ENCODE data around the gene DROSHA. TPM values are rescaled to one million over a fixed set of nuclear protein-coding genes. Genes with fewer than 3 reads are reported as not detected.

The DROSHA gene
- total RNA-seq, 1 donor: 63.5 TPM

- no peak overlapping the region for H3K4me3 ChIP-seq (ENCODE audit: low read depth, low read length)
- TF ChIP-seq, protein P1, sequence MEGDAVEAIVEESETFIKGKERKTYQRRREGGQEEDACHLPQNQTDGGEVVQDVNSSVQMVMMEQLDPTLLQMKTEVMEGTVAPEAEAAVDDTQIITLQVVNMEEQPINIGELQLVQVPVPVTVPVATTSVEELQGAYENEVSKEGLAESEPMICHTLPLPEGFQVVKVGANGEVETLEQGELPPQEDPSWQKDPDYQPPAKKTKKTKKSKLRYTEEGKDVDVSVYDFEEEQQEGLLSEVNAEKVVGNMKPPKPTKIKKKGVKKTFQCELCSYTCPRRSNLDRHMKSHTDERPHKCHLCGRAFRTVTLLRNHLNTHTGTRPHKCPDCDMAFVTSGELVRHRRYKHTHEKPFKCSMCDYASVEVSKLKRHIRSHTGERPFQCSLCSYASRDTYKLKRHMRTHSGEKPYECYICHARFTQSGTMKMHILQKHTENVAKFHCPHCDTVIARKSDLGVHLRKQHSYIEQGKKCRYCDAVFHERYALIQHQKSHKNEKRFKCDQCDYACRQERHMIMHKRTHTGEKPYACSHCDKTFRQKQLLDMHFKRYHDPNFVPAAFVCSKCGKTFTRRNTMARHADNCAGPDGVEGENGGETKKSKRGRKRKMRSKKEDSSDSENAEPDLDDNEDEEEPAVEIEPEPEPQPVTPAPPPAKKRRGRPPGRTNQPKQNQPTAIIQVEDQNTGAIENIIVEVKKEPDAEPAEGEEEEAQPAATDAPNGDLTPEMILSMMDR (IDR thresholded peaks at IDR 0.05; ENCODE audit: insufficient read depth, low read length): no peak
- DNase-seq (ENCODE audit: low read depth): no peak
Observed at GRCh38 chr5:31465291-31465690, 66.6 kb downstream of the DROSHA start.

- TF ChIP-seq, protein P1 (IDR thresholded peaks at IDR 0.05; ENCODE audit: insufficient read depth, low read length): no peak
- DNase-seq (ENCODE audit: low read depth): peak; percentile 67
Observed at GRCh38 chr5:31464081-31464480, 67.8 kb downstream of the DROSHA start.

DNA sequence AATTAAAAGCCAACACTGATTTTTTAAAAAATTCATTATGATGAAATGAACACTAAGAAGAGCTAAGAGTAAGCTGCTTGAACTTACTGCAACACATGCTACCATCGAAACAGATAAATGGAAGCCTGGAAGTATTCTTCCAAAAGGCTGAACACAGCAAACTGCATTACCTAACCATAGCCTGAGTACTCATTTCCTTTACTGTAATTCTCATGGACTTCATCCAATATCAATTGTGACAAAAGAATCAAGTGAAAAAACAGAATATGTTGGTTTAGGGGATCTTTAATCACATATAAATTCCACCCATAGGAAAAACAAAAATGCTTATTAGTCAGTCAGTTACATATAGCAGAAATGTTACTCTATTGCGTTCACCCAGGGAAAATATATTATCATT lies 68.5 kb downstream of the DROSHA start:
- H3K4me3 ChIP-seq (ENCODE audit: low read depth, low read length): no peak overlapping the region
- peak; percentile 41 for DNase-seq (ENCODE audit: low read depth)
- TF ChIP-seq, protein P1 (IDR thresholded peaks at IDR 0.05; ENCODE audit: insufficient read depth, low read length): no peak

More at GRCh38 chr5:31464081-31464480, 67.8 kb downstream of the DROSHA start:
- H3K4me3 ChIP-seq (ENCODE audit: low read depth, low read length): no peak overlapping the region

- no peak overlapping the region for H3K4me3 ChIP-seq (ENCODE audit: low read depth, low read length)
- TF ChIP-seq, protein P1 (IDR thresholded peaks at IDR 0.05; ENCODE audit: insufficient read depth, low read length): no peak
- DNase-seq (ENCODE audit: low read depth): no peak
Observed at GRCh38 chr5:31459594-31459993, 72.3 kb downstream of the DROSHA start.

DNA sequence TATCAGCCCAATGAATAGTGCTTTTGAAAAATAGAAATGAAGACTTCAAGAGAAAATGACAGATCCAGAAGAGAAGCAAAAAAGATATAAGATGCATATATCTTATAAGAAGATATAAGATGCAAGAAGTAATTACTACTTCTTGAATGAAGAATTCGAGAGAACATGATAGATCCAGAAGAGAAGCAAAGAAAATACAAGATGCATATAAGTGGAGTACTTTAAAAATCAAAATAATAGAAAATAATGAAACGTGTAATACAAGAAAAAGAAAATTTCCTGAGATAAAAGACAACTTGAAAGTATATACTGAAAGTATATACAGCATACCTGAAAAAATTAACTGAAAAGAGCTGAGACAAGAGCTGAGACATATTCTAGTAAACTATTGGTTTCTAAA lies 76.7 kb downstream of the DROSHA start:
- H3K4me3 ChIP-seq (ENCODE audit: low read depth, low read length): no peak overlapping the region
- no peak for DNase-seq (ENCODE audit: low read depth)
- TF ChIP-seq, protein P1 (IDR thresholded peaks at IDR 0.05; ENCODE audit: insufficient read depth, low read length): no peak

- DNase-seq (ENCODE audit: low read depth): no peak
- TF ChIP-seq, protein P1 (IDR thresholded peaks at IDR 0.05; ENCODE audit: insufficient read depth, low read length): no peak
- H3K4me3 ChIP-seq (ENCODE audit: low read depth, low read length): no peak overlapping the region
Observed at GRCh38 chr5:31453522-31453921, 78.4 kb downstream of the DROSHA start.

- no peak for DNase-seq (ENCODE audit: low read depth)
- TF ChIP-seq, protein P1 (IDR thresholded peaks at IDR 0.05; ENCODE audit: insufficient read depth, low read length): no peak
- no peak overlapping the region for H3K4me3 ChIP-seq (ENCODE audit: low read depth, low read length)
Observed at GRCh38 chr5:31452314-31452713, 79.6 kb downstream of the DROSHA start.

All from fibroblast of the aortic adventitia (primary cell).